HG03575 (cell line): ENCODE data around the gene RCAN2.
A peak's percentile ranks its signal among the peaks of the same experiment; 100 is the strongest.

ENCODE experiments used
- ATAC-seq: cut with Tn5 transposase; IDR thresholded peaks from one replicate; pipeline ENCODE4 v1.9.1; 2021; ENCODE audit not compliant: unreplicated experiment, insufficient number of reproducible peaks, low FRiP score; ENCODE audit errors: extremely low read depth

RCAN2 gene

DNA sequence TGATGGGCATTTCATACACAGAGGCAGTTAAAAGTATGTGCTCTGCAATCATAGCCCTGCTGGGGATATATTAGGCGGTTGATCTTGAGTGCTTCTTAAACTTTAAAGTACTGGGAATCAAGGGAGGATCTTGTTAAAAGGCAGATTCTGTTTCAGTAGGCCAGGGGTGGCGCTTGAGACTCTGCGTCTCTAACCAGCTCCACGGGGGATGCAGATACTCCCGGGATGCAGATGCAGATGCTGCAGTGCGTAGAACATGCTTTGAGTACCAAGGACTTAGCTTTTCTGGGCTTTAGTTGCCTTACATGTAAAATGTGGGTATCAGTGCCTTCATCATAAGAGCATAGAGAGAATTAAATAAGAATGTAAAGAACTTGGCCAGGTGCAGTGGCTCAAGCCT is 276.0 kb downstream of the RCAN2 start:
- no peak for ATAC-seq

GRCh38 chr6:46211917-46212316 is 279.3 kb downstream of the RCAN2 start:
- no peak for ATAC-seq

- ATAC-seq: no peak
Observed at GRCh38 chr6:46210294-46210693, 281.0 kb downstream of the RCAN2 start.

GRCh38 chr6:46208303-46208702 is 282.9 kb downstream of the RCAN2 start:
- ATAC-seq: no peak

- ATAC-seq: no peak
Observed at GRCh38 chr6:46207174-46207573, 284.1 kb downstream of the RCAN2 start.

DNA sequence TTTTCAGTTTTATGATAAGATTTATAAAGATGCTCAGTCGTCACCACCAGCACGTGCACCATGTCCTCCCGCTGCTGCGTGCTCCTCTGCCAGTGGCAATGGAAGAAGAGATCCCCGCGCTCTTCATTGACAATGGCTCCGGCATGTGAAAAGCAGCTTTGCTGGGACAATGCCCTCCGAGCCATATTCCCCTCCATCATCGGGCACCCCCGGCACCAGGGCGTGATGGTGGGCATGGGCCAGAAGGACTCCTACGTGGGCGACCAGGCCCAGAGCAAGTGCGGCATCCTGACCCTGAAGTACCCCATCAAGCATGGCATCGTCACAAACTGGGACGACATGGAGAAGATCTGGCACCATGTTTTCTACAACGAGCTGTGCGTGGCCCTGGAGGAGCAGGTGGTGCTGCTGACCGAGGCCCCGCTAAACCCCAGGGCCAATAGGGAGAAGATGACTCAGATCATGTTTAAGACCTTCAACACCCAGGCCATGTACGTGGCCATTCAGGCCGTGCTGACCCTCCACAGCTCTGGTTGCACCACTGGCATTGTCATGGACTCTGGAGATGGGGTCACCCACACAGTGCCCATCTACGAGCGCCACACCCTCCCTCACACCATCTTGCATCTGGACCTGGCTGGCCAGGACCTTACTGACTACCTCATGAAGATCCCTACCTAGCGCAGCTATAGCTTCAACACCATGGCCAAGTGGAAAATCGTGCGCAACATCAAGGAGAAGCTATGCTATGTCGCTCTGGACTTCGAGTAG is 286.2 kb downstream of the RCAN2 start:
- no peak for ATAC-seq

GRCh38 chr6:46203391-46204177 is 287.7 kb downstream of the RCAN2 start:
- no peak for ATAC-seq

DNA sequence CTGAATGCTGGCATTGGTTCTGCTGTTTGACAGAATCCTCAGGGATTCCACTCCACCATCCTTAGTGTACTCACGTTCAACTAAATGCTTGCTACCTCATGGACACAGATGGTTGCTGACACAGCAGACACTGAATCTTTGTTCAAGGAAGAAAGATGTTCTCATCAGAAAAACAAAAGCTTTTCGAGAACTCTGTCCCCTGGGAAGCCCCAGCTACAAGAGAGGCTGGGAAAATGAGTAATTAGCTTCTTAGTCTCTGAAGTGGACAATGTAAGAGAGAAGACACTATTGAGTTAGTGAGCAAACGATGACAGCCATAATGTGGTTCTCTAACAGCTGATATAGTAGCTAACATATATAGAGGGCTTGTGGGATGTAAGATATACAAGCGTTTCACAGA is 289.5 kb downstream of the RCAN2 start:
- ATAC-seq: no peak

DNA sequence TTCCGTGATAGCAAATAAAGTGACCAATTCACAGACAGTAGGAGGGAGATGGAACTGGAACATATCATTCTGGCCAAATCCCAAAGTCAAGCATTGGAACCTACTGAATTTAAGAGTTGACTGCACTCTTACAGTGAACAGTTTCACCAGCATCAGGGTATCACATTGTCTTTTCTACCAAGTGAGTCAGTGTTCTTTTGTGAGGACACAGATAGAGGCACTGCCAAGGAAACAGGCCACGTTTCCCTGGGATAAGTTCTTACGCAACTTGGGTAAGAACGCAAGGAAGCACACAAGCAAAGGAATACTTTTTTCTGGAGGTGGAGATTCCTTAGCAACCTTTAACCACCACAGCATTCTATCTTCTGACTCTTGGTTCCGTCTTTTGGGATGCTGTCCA is 291.9 kb downstream of the RCAN2 start:
- ATAC-seq: no peak

DNA sequence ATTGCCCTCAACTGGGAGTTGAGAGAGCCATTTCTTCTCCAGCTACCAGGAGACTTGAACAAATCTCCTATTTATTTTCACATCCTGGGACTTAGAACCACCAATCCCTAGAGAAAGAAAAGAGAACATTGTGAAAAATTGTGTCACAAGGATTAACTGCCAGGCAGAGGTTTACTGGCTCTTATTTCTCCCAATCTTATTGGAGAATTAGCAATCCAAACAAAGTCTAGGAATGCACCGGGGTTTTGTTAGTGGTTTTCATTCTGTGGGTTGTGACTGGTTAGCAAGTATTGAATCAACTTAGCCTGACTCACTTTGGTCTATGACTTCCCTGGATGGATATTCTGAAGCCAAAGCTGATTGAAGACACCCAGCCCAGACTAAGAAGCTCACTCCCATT is 299.3 kb downstream of the RCAN2 start:
- ATAC-seq: no peak

DNA sequence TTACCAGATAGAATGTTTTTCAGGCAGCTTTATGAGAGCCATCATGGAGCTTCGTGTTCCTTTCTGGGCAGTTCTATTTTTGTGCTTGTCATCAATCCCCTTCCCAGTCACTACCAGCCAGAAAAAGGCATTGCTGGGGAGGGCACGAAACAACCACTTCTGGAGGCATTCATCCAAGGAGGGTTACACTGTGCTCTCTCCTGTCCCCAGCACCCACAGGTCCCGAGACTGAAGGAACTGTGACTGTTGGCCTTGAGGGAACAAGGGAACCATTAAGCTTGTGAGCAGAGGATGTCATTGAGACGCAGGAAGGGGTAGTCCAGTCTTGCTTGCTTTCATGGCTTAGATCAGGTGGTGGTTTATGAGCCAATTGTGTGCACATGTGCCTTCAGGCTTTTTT is 300.4 kb downstream of the RCAN2 start:
- ATAC-seq: no peak

- no peak for ATAC-seq
Observed at GRCh38 chr6:46189726-46190125, 301.5 kb downstream of the RCAN2 start.

DNA sequence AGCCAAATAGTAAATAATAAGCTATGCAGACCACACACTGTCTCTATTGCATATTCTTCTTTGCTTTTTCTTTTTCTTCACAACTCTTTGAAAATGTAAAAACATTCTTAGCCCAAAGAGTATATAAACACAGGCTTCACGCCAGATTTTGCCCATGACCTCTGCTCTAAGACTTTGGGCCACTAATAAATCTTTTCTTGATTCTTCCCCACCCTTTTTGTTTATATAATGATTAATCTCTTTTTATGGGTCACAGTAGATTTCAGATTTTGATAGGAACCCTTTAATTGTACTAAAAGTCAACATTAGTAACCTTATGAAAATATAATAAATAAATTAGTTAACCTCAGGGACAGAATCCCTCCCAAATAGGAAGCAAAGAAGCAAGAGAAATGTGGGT is 304.7 kb downstream of the RCAN2 start:
- ATAC-seq: no peak

DNA sequence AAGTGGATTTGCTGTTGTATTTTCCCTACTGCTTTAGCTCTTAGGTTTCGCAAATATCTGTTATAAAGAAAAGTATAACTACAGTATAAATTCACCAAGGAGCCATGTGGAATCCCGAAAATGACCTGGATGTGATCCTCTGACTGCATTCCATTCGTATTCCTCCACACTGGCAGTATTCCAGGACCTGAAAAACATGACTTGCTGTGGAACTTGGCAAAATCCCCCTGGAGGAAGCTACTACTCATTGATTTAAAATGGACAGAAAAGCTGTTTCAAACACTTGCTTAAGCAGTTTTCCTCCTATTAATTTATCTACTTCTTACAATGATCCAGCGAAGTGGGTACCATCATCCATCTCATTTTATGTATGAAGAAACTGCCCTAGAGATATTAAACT is 307.1 kb downstream of the RCAN2 start:
- no peak for ATAC-seq

DNA sequence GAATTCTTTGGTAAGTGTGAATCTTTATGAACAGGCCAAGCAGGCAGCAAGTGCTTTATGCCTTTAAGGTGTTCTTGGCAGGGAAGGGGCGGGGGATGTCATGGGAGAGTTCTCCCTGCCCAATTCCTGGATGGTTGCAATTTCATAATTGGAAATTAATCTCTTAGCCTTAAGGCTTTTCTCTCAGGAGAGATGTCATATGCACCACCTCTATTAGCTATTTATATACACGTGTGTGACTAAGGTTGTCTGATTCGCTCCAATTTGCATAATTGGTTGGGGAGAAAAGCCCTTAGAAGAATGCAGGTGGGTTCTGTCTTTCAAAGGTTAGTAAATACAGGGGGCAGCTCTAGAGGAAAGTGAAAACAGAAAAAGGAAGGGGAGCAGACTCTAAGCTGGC is 315.3 kb downstream of the RCAN2 start:
- no peak for ATAC-seq

- ATAC-seq: peak; percentile 96
Observed at GRCh38 chr6:46175446-46175845, 315.8 kb downstream of the RCAN2 start.

GRCh38 chr6:46174904-46175303 is 316.3 kb downstream of the RCAN2 start:
- ATAC-seq: no peak

DNA sequence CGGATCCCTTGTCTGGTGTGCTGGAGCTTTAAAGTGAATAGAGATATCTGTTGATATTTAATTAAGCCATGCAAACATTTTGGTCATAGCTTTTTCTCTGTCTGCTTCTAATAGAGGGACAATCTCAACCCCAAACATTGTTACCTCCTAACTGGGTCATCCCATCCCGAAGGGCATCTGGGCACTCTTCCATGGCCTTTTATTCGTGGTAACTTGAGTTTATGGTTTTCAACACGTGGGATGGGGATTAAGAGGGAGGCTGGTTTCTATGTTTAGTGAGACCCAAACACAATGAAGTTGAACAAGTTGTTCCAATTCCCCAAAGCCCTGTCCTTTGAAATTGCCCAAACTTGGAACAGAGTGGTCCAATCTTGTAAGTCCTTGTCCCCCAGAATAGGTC is 319.1 kb downstream of the RCAN2 start:
- ATAC-seq: no peak
